Fibroblast of villous mesenchyme (primary cell): Measurements from ENCODE around the gene SHISA7. TPM values are rescaled to one million over a fixed set of nuclear protein-coding genes. Genes with fewer than 3 reads are reported as not detected.

Source experiments
- DNase-seq: peaks from one replicate; pipeline ENCODE4 v3.0.0-alpha.2; 2010; ENCODE audit warnings: low read depth
- H3K4me3 ChIP-seq: 2 replicates; pipeline ENCODE4 v1.5.1; 2011; ENCODE audit warnings: low read depth, mild to moderate bottlenecking, low read length
- CTCF ChIP-seq: IDR thresholded peaks from 2 replicates; pipeline ENCODE4 v1.5.1; 2012; ENCODE audit warnings: low read depth, mild to moderate bottlenecking, low read length; ENCODE audit not compliant: insufficient read depth
- total RNA-seq: library from RNA; depleted of rRNA; stranded (reverse); fragments of >200 nt; gene quantifications from 2 replicates; pipeline ENCODE4 v1.2.3, GENCODE V29; 2012

The SHISA7 gene
- total RNA-seq, 1 donor: not detected

- H3K4me3 ChIP-seq: no peak overlapping the region
- DNase-seq: no peak
- TF ChIP-seq CTCF: no peak
Measured at GRCh38 chr19:55488986-55489710, 46.0 kb upstream of the SHISA7 start.

GRCh38 chr19:55487924-55488687, 45.0 kb upstream of the SHISA7 start, which contains the start of gene SSC5D:
Gene SSC5D (plus strand): TSS chr19:55488436. CDS start chr19:55488590, 154 bp downstream.
- H3K4me3 ChIP-seq: peak within 1 kb of the TSS; percentile 40
- no peak for TF ChIP-seq CTCF
- no peak for DNase-seq

GRCh38 chr19:55486971-55487923, 44.1 kb upstream of the SHISA7 start:
- peak; percentile 89 for DNase-seq
- H3K4me3 ChIP-seq: peak overlapping the region; percentile 23
- no peak for TF ChIP-seq CTCF

- peak overlapping the region; percentile 77 for H3K4me3 ChIP-seq
- no peak for DNase-seq
- peak; percentile 6 for TF ChIP-seq CTCF
Measured at GRCh38 chr19:55486043-55486970, 43.2 kb upstream of the SHISA7 start.

- TF ChIP-seq CTCF: no peak
- H3K4me3 ChIP-seq: peak overlapping the region; percentile 77
- no peak for DNase-seq
Measured at GRCh38 chr19:55485439-55486011, 42.4 kb upstream of the SHISA7 start.
